NCI-H1930 (cell line): ENCODE results near the gene RCVRN.
A peak's percentile ranks its signal among the peaks of the same experiment; 100 is the strongest.

Source experiments
- DNase-seq, 2 experiments: peaks; one replicate each; lab custom pipeline; 2025; lab: John Stamatoyannopoulos, UW

The RCVRN gene

GRCh38 chr17:9905078-9905415 lies at the start of gene RCVRN:
Gene RCVRN (minus strand): TSS chr17:9905271. CDS start chr17:9905180, 91 bp downstream.
- no peak for DNase-seq

DNA sequence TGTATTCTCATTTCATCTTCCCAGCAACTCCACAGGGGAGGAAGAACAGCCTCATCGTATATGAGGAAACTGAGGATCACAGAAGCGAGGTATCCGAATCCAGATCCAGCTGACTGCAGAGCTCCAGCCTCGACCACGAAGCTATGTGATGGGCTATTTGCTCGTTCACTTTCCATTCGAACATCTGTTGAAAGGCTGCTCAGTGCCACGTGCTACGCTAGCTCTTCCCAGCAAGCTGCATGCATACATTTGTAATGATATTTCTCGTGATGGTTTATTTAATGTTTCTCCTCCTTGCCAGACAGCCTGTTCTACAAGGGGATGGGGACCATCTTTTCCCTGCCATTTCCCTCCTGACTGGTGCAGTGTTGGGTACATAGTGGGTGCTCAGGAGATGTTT lies 48.4 kb upstream of the RCVRN start:
- no peak for DNase-seq

- DNase-seq: no peak
Measured at GRCh38 chr17:9951803-9952202, 46.7 kb upstream of the RCVRN start.

DNA sequence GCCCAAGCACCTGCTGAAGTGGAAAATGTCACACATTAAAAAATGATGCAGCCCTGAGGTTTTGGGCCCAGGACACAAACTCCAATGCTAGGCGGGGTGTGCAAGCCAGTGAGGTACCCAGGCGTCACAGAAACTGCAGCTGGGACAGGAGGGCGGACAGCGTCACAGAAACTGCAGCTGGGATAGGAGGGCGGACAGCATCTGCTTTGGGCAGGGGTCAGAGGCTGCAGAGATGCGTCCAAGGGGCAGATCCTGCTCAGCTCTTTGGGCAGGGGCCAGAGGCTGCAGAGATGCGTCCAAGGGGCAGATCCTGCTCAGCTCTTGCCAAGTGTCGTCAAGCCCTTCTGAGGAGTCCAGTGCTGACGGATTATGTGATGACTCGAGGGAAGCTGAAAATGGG lies 43.9 kb upstream of the RCVRN start:
- no peak for DNase-seq

DNA sequence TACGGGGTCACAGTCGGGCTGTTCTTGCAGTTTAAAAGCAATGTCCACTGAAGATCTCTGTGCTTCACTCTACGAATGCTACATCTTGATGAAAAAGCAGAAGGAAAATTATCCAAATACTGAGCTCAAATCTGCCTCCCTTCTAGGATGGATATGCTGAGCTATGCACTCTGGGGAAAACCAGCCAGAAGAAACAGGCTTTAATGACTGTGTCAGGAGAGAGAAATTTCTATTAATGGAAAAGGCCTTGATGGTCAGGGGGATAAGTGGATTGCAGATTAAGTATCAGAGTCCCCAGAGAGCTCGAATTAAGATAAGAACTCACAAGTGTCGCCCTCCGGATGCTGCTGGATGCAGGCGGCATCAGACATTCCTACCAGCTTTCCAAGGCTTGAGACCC lies 39.6 kb upstream of the RCVRN start:
- no peak for DNase-seq

GRCh38 chr17:9943343-9943742 lies 38.3 kb upstream of the RCVRN start:
- no peak for DNase-seq

- DNase-seq: no peak
Measured at GRCh38 chr17:9942885-9943284, 37.8 kb upstream of the RCVRN start.

- DNase-seq: no peak
Measured at GRCh38 chr17:9941305-9941704, 36.2 kb upstream of the RCVRN start.

- no peak for DNase-seq
Measured at GRCh38 chr17:9940841-9941240, 35.8 kb upstream of the RCVRN start.

DNA sequence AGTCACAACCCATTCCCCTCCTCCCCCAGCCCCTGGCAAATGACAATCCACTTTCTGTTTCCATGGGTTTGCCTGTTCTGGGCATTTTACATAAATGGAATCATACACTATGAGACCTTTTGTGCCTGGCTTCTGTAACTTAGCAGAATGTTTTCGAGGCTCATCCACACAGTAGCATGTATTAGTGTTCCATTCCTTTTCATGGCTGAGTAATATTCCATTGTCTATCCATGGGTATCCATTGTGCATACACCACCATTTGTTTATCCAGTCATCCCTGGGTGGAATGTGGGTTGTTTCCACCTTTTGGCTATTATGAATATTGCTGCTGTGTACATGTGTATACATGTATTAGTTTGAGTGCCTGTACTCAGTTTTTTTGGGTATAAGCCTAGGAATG lies 33.7 kb upstream of the RCVRN start:
- no peak for DNase-seq

- DNase-seq: no peak
Measured at GRCh38 chr17:9937901-9938300, 32.8 kb upstream of the RCVRN start.

DNA sequence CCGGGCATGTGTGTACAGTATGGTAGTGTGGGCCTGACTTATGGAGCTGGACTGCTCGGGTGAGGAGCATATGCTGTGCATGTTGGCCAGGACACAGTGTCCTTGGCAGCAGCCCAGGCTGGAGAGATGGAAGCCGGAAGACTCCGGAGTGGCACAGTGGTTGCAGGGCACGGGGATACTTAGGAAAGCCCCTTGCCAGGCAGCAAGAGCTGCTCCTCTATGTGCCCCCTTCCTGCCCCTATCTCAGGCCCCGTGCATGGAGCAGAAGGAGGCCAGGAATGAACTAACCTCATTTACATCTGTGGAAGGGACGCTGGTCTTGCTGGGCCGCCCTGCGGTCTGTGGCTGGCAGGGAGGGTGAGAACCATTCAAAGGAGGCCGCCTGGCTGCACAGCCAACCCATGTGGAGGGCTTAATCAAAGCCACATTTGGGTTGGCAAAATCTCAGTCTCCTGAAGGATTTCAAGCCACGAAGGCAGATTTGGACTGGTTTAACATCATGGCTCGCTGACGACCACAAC lies 32.2 kb upstream of the RCVRN start:
- DNase-seq: no peak

- DNase-seq: no peak
Measured at GRCh38 chr17:9936095-9936494, 31.0 kb upstream of the RCVRN start.

DNA sequence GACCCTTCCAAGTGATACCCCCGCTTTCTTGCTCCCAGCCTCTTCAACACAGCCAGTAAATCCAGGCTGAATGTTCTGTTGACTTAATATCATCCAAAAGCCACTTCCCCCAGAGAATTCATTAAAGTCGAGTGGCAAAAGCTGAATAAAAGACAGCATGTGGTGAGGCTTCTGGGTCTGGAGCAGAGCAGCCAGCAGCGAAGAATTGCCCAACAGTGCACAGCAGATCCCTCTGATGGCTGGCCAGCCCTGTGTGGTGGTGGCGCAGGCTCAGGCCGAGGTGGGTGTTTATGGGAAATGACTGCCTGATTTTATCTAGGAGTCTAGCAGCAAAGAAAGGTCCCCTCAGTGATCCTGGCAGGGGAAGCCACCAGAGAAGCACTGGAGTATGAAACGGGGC lies 30.3 kb upstream of the RCVRN start:
- no peak for DNase-seq

DNA sequence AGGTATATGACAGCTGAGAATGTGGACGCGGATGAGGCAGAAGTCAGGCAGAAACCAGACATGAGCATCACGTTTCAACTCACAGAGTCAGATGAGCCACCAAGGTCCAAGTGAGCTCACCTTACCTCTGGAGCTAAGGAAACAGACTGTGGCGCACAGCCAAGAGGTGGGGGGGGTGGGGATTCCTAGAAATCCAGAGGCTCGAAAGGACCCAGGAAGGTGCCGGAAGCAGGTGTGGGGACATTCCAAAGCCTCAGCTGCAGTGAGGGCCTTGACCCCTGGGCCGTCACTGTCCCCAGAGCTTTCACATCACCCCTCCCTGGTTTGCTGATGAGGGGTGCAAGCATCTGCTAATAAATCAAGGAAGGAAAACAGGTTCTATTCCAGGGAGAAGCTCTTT lies 29.3 kb upstream of the RCVRN start:
- DNase-seq: no peak

DNA sequence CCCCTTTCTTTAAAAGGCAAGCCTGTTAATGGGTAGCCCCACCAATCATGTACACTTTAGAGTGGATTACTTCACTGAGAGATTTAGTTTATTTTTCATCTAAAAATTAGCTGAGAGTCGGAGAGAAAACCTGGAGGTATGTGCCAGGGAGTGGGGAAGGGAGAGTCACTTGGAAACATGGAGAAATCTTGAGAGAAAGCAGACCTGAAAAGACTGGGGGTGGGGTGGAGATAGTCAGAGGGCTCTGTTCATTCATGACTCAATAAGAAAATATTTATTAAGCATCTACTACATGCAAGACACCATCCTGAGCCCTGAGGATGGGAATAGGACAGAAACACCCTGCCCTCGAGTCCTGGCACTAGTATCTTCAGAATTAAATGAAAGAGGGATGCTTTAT lies 27.4 kb upstream of the RCVRN start:
- no peak for DNase-seq

DNA sequence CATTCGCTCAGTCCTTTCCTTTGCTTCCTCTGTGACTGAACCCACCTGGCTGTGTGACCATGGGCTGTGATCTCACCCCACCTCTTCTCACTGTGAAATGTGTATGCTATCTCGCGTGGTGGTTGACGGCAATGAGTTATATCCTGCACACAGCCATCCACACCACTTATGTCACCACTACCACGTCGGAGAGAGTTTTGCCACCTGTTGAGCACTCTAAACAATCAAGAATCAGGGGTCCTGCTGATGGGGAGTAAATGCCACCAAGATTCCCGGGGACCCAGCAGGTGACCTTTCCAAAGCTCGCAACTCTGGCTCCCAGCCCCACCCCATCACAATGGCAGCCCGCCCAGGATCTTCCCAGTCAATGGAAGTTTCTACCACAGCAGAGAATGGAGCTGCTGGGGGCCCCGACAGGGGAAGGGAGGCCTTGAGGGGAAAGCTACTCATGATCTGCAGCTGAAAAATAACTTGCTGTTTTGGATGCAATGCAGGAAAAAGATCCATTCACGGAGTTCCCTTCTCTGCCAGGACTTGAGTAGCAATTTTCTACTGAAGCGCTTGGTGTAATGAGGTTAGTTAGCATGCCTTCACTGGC lies 26.2 kb upstream of the RCVRN start:
- DNase-seq: no peak

- DNase-seq: no peak
Measured at GRCh38 chr17:9929871-9930270, 24.8 kb upstream of the RCVRN start.

GRCh38 chr17:9928601-9929333 lies 23.7 kb upstream of the RCVRN start:
- DNase-seq: no peak

- DNase-seq: no peak
Measured at GRCh38 chr17:9926150-9926804, 21.2 kb upstream of the RCVRN start.

- DNase-seq: no peak
Measured at GRCh38 chr17:9925457-9925856, 20.4 kb upstream of the RCVRN start.

GRCh38 chr17:9924735-9925191 lies 19.7 kb upstream of the RCVRN start:
- DNase-seq: peak; percentile 52 to 70
